DOHH2 (cell line): ENCODE data around the gene LENEP.

ENCODE experiments used
- H3F3A ChIP-seq: fragments of 200-600 bp; sonication (generic), shearing (Covaris generic); 2 replicates; pipeline ENCODE4 v1.6.0; 2016; ENCODE audit warnings: antibody characterized with exemption, mild to moderate bottlenecking; ENCODE audit not compliant: control insufficient read depth, insufficient read depth
- H3K27ac ChIP-seq: fragments of 200-600 bp; sonication (generic); 2 replicates; pipeline ENCODE4 v1.5.1; 2014; ENCODE audit warnings: low read depth, mild to moderate bottlenecking, low read length, moderate library complexity
- H3K27me3 ChIP-seq: fragments of 200-600 bp; sonication (generic); 2 replicates; pipeline ENCODE4 v1.6.1; 2014; ENCODE audit warnings: mild to moderate bottlenecking, low read length, mixed read lengths; ENCODE audit not compliant: control insufficient read depth
- H3K36me3 ChIP-seq: fragments of 200-600 bp; sonication (generic); 2 replicates; pipeline ENCODE4 v1.6.1; 2014; ENCODE audit warnings: mild to moderate bottlenecking, low read length, moderate library complexity, mixed read lengths; ENCODE audit not compliant: control insufficient read depth
- H3K4me1 ChIP-seq: fragments of 200-600 bp; sonication (generic); 2 replicates; pipeline ENCODE4 v1.6.1; 2014; ENCODE audit warnings: mild to moderate bottlenecking, low read length, mixed read lengths; ENCODE audit not compliant: control insufficient read depth
- H3K4me2 ChIP-seq: fragments of 200-600 bp; sonication (generic); 2 replicates; pipeline ENCODE4 v1.6.0; 2014; ENCODE audit warnings: mild to moderate bottlenecking, low read length, moderate library complexity
- H3K4me3 ChIP-seq: fragments of 200-600 bp; sonication (generic); 2 replicates; pipeline ENCODE4 v1.5.1; 2014; ENCODE audit warnings: mild to moderate bottlenecking, low read length, mixed read lengths
- H3K79me2 ChIP-seq: fragments of 200-600 bp; sonication (generic); 2 replicates; pipeline ENCODE4 v1.6.1; 2014; ENCODE audit warnings: mild to moderate bottlenecking, low read length, mixed read lengths; ENCODE audit not compliant: control insufficient read depth
- H3K9me2 ChIP-seq: fragments of 200-600 bp; sonication (generic); replicated peaks from 2 replicates; pipeline ENCODE4 v1.6.1; 2014; ENCODE audit warnings: mild to moderate bottlenecking, low read length, mixed read lengths; ENCODE audit not compliant: control insufficient read depth
- H3K9me3 ChIP-seq: fragments of 200-600 bp; sonication (generic); 2 replicates; pipeline ENCODE4 v1.6.1; 2014; ENCODE audit warnings: antibody characterized with exemption, low read length, mixed read lengths; ENCODE audit not compliant: control insufficient read depth, insufficient read depth
- H4K20me1 ChIP-seq: fragments of 200-600 bp; sonication (generic); 2 replicates; pipeline ENCODE4 v1.6.0; 2014; ENCODE audit warnings: low read depth, mild to moderate bottlenecking, antibody characterized with exemption, low read length, moderate library complexity; ENCODE audit not compliant: control insufficient read depth, insufficient read depth
- EZH2phosphoT487 ChIP-seq: fragments of 200-600 bp; sonication (generic); IDR thresholded peaks from 2 replicates; pipeline ENCODE4 v1.6.1; 2017; ENCODE audit warnings: borderline replicate concordance, mild to moderate bottlenecking, antibody characterized with exemption, low read length, moderate library complexity, mixed read lengths
- TF ChIP-seq, protein P1 (sequence below): fragments of 200-600 bp; sonication (generic); IDR thresholded peaks from one replicate; pipeline ENCODE4 v1.5.1; 2014; ENCODE audit warnings: antibody characterized with exemption, mild to moderate bottlenecking, low read depth, low read length; ENCODE audit not compliant: poor library complexity, severe bottlenecking

Gene LENEP

DNA sequence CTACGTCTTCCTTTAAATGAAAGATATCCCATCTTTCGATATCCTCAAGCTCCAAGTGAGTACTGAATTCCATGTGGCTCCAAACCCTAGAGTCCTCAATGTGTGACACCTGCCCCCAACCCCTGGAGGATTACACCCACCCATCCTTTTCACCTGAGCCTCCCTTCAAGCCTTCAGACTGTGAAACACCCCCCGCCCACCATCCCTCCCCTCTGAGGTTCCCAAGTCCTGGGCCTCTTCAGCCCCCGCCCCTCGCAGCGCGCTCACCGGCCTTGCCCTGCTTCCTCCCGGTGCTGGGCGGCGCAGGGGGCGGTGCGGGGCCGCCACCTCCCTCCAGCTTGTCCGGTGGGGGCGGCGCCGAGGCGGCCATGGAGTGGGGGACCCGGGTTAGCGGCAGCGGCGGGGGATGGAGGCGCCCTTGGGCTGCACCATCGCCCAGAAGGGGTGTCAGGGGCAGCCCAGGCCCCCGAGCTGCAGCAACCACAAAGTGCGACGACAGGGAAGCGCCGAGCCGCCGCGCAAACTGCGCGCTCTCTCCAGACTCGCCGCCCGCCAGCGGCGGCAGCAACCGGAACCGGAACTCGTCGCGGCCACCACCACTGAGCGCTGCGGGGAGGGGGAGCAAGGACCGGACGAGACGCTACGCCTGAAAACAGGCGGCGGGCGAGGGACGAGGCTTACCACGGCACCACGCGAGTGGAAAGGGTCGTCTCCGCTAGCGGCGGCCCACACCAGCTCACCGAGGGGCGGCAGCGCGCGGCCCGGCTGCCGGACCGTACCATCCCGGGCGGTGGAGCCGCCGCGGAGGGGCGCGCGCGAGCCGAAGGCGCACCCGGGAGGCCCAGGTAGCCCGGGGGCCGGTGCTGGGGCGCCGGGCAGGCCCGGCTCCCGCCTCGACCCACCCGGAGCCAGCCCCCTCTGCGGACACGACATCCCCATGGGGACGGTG is 31.9 kb upstream of the LENEP start, which contains the start of gene PYGO2:
Gene PYGO2, minus strand, starts transcription at position 576 of the 949 bp plus-strand sequence. Its CDS starts 206 bp downstream, at position 370.
- Histone ChIP-seq H3K9me2 (no peaks in the 10 kb centered on the region), H3K79me2 (peaks cover 55% of the 10 kb centered on the region), H3K27me3 (no peaks in the 10 kb centered on the region), H3K4me1 (peaks cover 28% of the 10 kb centered on the region), H3K4me2 (peak within 1 kb of the TSS; percentile 81), H4K20me1 (no peaks in the 10 kb centered on the region), H3K4me3 (peak within 1 kb of the TSS; percentile 80), H3F3A (0 out of 2 replicates have a peak, but pooled peaks cover 5% of the 10 kb centered on the region), H3K27ac (peak within 1 kb of the TSS; percentile 71), H3K9me3 (no peaks in the 10 kb centered on the region), H3K36me3 (peaks cover 68% of the 10 kb centered on the region)
- no peak for TF ChIP-seq EZH2phosphoT487
- TF ChIP-seq, protein P1, sequence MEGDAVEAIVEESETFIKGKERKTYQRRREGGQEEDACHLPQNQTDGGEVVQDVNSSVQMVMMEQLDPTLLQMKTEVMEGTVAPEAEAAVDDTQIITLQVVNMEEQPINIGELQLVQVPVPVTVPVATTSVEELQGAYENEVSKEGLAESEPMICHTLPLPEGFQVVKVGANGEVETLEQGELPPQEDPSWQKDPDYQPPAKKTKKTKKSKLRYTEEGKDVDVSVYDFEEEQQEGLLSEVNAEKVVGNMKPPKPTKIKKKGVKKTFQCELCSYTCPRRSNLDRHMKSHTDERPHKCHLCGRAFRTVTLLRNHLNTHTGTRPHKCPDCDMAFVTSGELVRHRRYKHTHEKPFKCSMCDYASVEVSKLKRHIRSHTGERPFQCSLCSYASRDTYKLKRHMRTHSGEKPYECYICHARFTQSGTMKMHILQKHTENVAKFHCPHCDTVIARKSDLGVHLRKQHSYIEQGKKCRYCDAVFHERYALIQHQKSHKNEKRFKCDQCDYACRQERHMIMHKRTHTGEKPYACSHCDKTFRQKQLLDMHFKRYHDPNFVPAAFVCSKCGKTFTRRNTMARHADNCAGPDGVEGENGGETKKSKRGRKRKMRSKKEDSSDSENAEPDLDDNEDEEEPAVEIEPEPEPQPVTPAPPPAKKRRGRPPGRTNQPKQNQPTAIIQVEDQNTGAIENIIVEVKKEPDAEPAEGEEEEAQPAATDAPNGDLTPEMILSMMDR: peak; percentile 77

DNA sequence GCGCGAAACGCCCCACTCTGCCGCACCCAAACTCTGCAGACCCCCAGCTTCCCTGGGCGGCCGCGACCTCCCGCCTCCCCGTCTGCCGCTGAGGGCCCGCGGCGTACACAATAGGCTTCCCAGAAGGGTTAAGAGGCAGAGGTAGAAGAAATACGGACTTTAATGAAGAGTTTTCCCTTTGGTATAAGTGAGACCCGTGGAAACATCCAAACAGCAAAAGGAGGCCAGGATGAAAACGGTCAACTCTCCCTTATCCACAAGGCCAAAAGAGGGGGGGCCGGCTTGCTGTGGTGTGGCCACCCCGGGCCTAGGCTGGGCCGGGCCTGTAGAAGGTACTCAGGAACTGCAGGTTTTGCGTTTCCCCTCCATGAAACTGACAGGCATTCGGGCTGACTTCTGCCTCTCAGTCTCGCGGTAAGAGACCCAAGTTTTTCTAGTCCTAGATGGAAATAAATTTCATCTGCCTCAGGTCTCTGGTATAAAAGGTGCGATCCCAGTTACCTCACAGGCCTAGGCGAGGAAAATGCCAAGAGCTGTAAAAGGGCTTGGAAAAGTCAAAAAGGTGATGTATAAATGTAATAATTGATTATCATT is 31.1 kb upstream of the LENEP start:
- H3K27ac ChIP-seq: peak overlapping the region; percentile 71
- peak overlapping the region; percentile 81 for H3K4me2 ChIP-seq
- peaks cover 75% of the 10 kb centered on the region for H3K36me3 ChIP-seq
- no peaks in the 10 kb centered on the region for H3K9me3 ChIP-seq
- no peak for TF ChIP-seq EZH2phosphoT487
- TF ChIP-seq, protein P1: no peak
- H3K27me3 ChIP-seq: no peaks in the 10 kb centered on the region
- peak overlapping the region; percentile 80 for H3K4me3 ChIP-seq
- no peaks in the 10 kb centered on the region for H3K9me2 ChIP-seq
- no peaks in the 10 kb centered on the region for H4K20me1 ChIP-seq
- H3F3A ChIP-seq: 0 out of 2 replicates have a peak, but pooled peaks cover 5% of the 10 kb centered on the region
- peaks cover 51% of the 10 kb centered on the region for H3K79me2 ChIP-seq
- H3K4me1 ChIP-seq: peaks cover 20% of the 10 kb centered on the region

DNA sequence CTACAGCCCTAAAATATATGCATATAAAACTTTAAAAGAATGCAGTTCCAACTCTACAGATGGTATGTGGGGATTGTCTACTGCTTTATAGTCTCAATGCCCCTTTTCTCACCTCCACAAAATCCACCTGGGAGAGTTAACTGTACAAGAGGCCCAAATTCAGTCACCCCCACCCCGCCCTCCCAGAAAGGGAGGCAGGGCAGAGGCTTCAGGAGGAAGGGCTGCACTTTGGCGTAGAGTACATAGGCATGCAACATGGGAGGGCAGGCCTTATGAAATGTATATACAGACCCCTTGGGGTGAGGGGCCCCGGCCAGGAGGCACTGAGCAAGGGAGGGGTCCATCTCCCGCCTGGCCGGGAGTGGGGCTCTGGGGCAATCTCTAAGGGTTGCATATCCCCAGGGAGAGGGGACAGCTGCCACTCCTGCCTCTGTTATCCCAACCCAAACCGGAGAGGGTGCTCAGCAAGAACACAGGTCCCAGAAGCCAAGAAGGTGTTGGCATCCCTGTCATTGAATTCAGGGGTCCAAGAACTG is 30.5 kb upstream of the LENEP start:
- H3K27ac ChIP-seq: peak overlapping the region; percentile 71
- H3K4me2 ChIP-seq: peak overlapping the region; percentile 81
- H3K79me2 ChIP-seq: peaks cover 51% of the 10 kb centered on the region
- H3K36me3 ChIP-seq: peaks cover 79% of the 10 kb centered on the region
- no peaks in the 10 kb centered on the region for H3K9me3 ChIP-seq
- 0 out of 2 replicates have a peak, but pooled peaks cover 5% of the 10 kb centered on the region for H3F3A ChIP-seq
- no peaks in the 10 kb centered on the region for H3K9me2 ChIP-seq
- no peaks in the 10 kb centered on the region for H4K20me1 ChIP-seq
- H3K4me3 ChIP-seq: peak overlapping the region; percentile 80
- H3K4me1 ChIP-seq: peaks cover 20% of the 10 kb centered on the region
- H3K27me3 ChIP-seq: no peaks in the 10 kb centered on the region
- no peak for TF ChIP-seq EZH2phosphoT487
- TF ChIP-seq, protein P1: no peak
